HepG2 (cell line): ENCODE measurements around the gene PBX4. TPM values are rescaled to one million over a fixed set of nuclear protein-coding genes. Genes with fewer than 3 reads are reported as not detected.

ENCODE experiments used
- DR1 ChIP-seq: sonication (generic); formaldehyde crosslinking; IDR thresholded peaks from 2 replicates; pipeline ENCODE4 v1.8.0; 2021; ENCODE audit warnings: mild to moderate bottlenecking, missing genetic modification reagents, inconsistent platforms
- GATA4 ChIP-seq: sonication (generic); IDR thresholded peaks from 2 replicates; pipeline ENCODE4 v1.6.1; 2016; ENCODE audit warnings: antibody characterized with exemption, low read depth, borderline replicate concordance
- MEIS2 ChIP-seq: sonication (generic); formaldehyde crosslinking; IDR thresholded peaks from 2 replicates; pipeline ENCODE4 v1.9.0; 2021; ENCODE audit warnings: mild to moderate bottlenecking, missing genetic modification reagents
- NFKB2 ChIP-seq: sonication (generic); formaldehyde crosslinking; IDR thresholded peaks from 2 replicates; pipeline ENCODE4 v1.4.0; 2020; ENCODE audit warnings: missing genetic modification reagents, borderline replicate concordance
- PHB2 ChIP-seq: fragments of 450-650 bp; IDR thresholded peaks from 2 replicates; pipeline ENCODE4 v1.6.1; 2018; ENCODE audit not compliant: partially characterized antibody
- PTBP1 ChIP-seq: fragments of 200-400 bp; formaldehyde crosslinking; IDR thresholded peaks from 2 replicates; pipeline ENCODE4 v1.6.1; 2018; ENCODE audit warnings: low read length, low read depth; ENCODE audit not compliant: poor library complexity, severe bottlenecking
- ZBTB40 ChIP-seq, 2 experiments: fragments of 450-650 bp in 1 of 2; sonication (generic) in 1 of 2; formaldehyde crosslinking in 1 of 2; IDR thresholded peaks; 2 replicates each; pipeline versions ENCODE4 v1.6.1 to v1.8.0; 2016 to 2022; ENCODE audit warnings: antibody characterized with exemption in 1 of 2, mild to moderate bottlenecking in 1 of 2, missing genetic modification reagents in 1 of 2
- ZFP82 ChIP-seq: sonication (generic); formaldehyde crosslinking; IDR thresholded peaks from 2 replicates; pipeline ENCODE4 v1.5.1; 2020; ENCODE audit warnings: mild to moderate bottlenecking, missing genetic modification reagents, borderline replicate concordance
- ZMYM3 ChIP-seq: sonication (generic); formaldehyde crosslinking; IDR thresholded peaks from 2 replicates; pipeline ENCODE4 v1.5.1; 2020; ENCODE audit warnings: mild to moderate bottlenecking, missing genetic modification reagents
- ZNF20 ChIP-seq: sonication (generic); formaldehyde crosslinking; IDR thresholded peaks from 2 replicates; pipeline ENCODE4 v1.4.0; 2020; ENCODE audit warnings: mild to moderate bottlenecking, moderate library complexity, missing genetic modification reagents
- ZNF570 ChIP-seq: sonication (generic); formaldehyde crosslinking; IDR thresholded peaks from 2 replicates; pipeline ENCODE4 v1.4.0; 2020; ENCODE audit warnings: mild to moderate bottlenecking, missing genetic modification reagents, borderline replicate concordance
- ZNF616 ChIP-seq: sonication (generic); formaldehyde crosslinking; IDR thresholded peaks from 2 replicates; pipeline ENCODE4 v1.5.0; 2020; ENCODE audit warnings: low read depth, mild to moderate bottlenecking, missing genetic modification reagents
- ZNF629 ChIP-seq: sonication (generic); formaldehyde crosslinking; conservative IDR thresholded peaks from 2 replicates; pipeline ENCODE4 v1.5.0; 2020; ENCODE audit warnings: missing genetic modification reagents
- ZNF687 ChIP-seq: sonication (generic); formaldehyde crosslinking; IDR thresholded peaks from 2 replicates; pipeline ENCODE4 v1.5.1; 2020; ENCODE audit warnings: mild to moderate bottlenecking, missing genetic modification reagents, moderate library complexity
- ZNF780A ChIP-seq: sonication (generic); formaldehyde crosslinking; IDR thresholded peaks from 2 replicates; pipeline ENCODE4 v1.8.0; 2022; ENCODE audit warnings: mild to moderate bottlenecking, missing genetic modification reagents, moderate library complexity
- ZSCAN29 ChIP-seq: sonication (generic); formaldehyde crosslinking; conservative IDR thresholded peaks from 2 replicates; pipeline ENCODE4 v1.4.0; 2020; ENCODE audit warnings: mild to moderate bottlenecking, missing genetic modification reagents
- polyA plus RNA-seq, 8 experiments: library from polyadenylated mRNA; depleted of rRNA in 3 of 8; stranded (reverse) in 7 of 8; unstranded in 1 of 8; fragments of >200 nt; fragmentation: Illumina TruSeq in 4 of 8; extraction: Trizol in 4 of 8; gene quantifications; 2 replicates each; pipeline versions ENCODE4 v1.2.1 to v1.2.3, GENCODE V29; 2011 to 2016; ENCODE audit warnings: low read depth in 4 of 8, missing spikeins in 1 of 8, mixed read lengths in 1 of 8; ENCODE audit not compliant: insufficient read depth in 1 of 8
- total RNA-seq, 5 experiments: library from RNA; depleted of rRNA; stranded (reverse); fragments of >200 nt; fragmentation: Illumina TruSeq; extraction: Trizol; gene quantifications; 2 replicates each; pipeline ENCODE4 v1.2.3, GENCODE V29; 2016; ENCODE audit warnings: low read depth in 1 of 5

PBX4 gene
- total and polyA plus RNA-seq, 2 of the 13 experiments (the other 11 are each of a cell fraction or from before 2014, with no cell fraction given): not detected

- TF ChIP-seq ZMYM3 (CRISPR knock-in tag): no peak
- TF ChIP-seq ZNF629 (CRISPR knock-in tag): no peak
- TF ChIP-seq ZBTB40 (IDR thresholded peaks at IDR 0.05): no peak
- TF ChIP-seq ZBTB40 (CRISPR knock-in tag; IDR thresholded peaks at IDR 0.05): no peak
- no peak for TF ChIP-seq GATA4
- TF ChIP-seq PTBP1: no peak
- no peak for TF ChIP-seq DR1 (CRISPR knock-in tag)
- no peak for TF ChIP-seq ZNF780A (CRISPR knock-in tag)
- TF ChIP-seq NFKB2 (CRISPR knock-in tag): no peak; the same call in 1 of the 2 replicates
- no peak for TF ChIP-seq ZNF570 (CRISPR knock-in tag)
- no peak for TF ChIP-seq ZSCAN29
- TF ChIP-seq PHB2: no peak
- peak; percentile 73 for TF ChIP-seq ZNF687 (CRISPR knock-in tag)
- no peak for TF ChIP-seq ZFP82 (CRISPR knock-in tag)
- no peak for TF ChIP-seq ZNF616 (CRISPR knock-in tag)
- no peak for TF ChIP-seq ZNF20
- TF ChIP-seq MEIS2 (CRISPR knock-in tag): no peak
These were observed 86.3 kb downstream of the PBX4 start (continued) for GRCh38 chr19:19531951-19532805.
